PFSK-1 (cell line): Measurements from ENCODE around the gene ADGRL2.

Source experiments
- FOXP2 ChIP-seq: optimal IDR thresholded peaks from 2 replicates; pipeline ENCODE3; 2011; ENCODE audit warnings: borderline replicate concordance, control low read depth, inconsistent platforms; ENCODE audit not compliant: insufficient read depth; ENCODE audit errors: extremely low read length, extremely low read depth
- POLR2AphosphoS5 ChIP-seq: IDR thresholded peaks from 2 replicates; pipeline ENCODE4 v1.6.1; 2012; ENCODE audit warnings: low read depth, mild to moderate bottlenecking, control low read depth, low read length, moderate library complexity
- REST ChIP-seq, 2 experiments: IDR thresholded peaks; 2 replicates each; pipeline versions ENCODE4 v1.6.1 to v1.8.0; 2011 to 2012; ENCODE audit warnings: low read depth in 2 of 2, low read length in 2 of 2, control low read depth in 1 of 2, inconsistent platforms in 1 of 2, mild to moderate bottlenecking in 1 of 2, moderate library complexity in 1 of 2; ENCODE audit not compliant: insufficient read depth in 1 of 2
- SIN3A ChIP-seq: IDR thresholded peaks from 2 replicates; pipeline ENCODE4 v1.6.1; 2012; ENCODE audit warnings: mild to moderate bottlenecking, low read length, moderate library complexity, borderline replicate concordance; ENCODE audit not compliant: insufficient read depth
- TAF1 ChIP-seq: IDR thresholded peaks from 2 replicates; pipeline ENCODE4 v1.6.1; 2012; ENCODE audit warnings: low read length, control low read depth, borderline replicate concordance; ENCODE audit not compliant: insufficient read depth

The ADGRL2 gene

GRCh38 chr1:81873946-81874345 is 73.2 kb downstream of the ADGRL2 start:
- no peak for TF ChIP-seq SIN3A
- no peak for TF ChIP-seq FOXP2
- no peak for TF ChIP-seq POLR2AphosphoS5
- no peak for TF ChIP-seq REST (IDR thresholded peaks at IDR 0.05; ENCODE audit: insufficient read depth in 1 of 2, low read depth in 2 of 2, low read length in 2 of 2)
- TF ChIP-seq TAF1: no peak

GRCh38 chr1:81874461-81874860 is 73.7 kb downstream of the ADGRL2 start:
- no peak for TF ChIP-seq POLR2AphosphoS5
- TF ChIP-seq REST (IDR thresholded peaks at IDR 0.05; ENCODE audit: insufficient read depth in 1 of 2, low read depth in 2 of 2, low read length in 2 of 2): no peak
- TF ChIP-seq FOXP2: no peak
- no peak for TF ChIP-seq TAF1
- TF ChIP-seq SIN3A: no peak

GRCh38 chr1:81874940-81875339 is 74.2 kb downstream of the ADGRL2 start:
- TF ChIP-seq SIN3A (no peak), TAF1 (no peak), FOXP2 (no peak), REST (IDR thresholded peaks at IDR 0.05; ENCODE audit: insufficient read depth in 1 of 2, low read depth in 2 of 2, low read length in 2 of 2) (no peak), POLR2AphosphoS5 (no peak)

- TF ChIP-seq REST (IDR thresholded peaks at IDR 0.05; ENCODE audit: insufficient read depth in 1 of 2, low read depth in 2 of 2, low read length in 2 of 2) (no peak), POLR2AphosphoS5 (no peak), TAF1 (no peak), FOXP2 (no peak), SIN3A (no peak)
These were observed 76.4 kb downstream of the ADGRL2 start for GRCh38 chr1:81876901-81877733.
